Measurements from ENCODE around the gene ABLIM1. TPM values are rescaled to one million over a fixed set of nuclear protein-coding genes. Genes with fewer than 3 reads are reported as not detected.

The ABLIM1 gene
- total and polyA plus RNA-seq, 10 of the 15 experiments (the other 5 are each of a cell fraction or from before 2014, with no cell fraction given), result 14.2 to 50.5 (median 28.1) TPM

- TF ChIP-seq PBX3 (IDR thresholded peaks at IDR 0.05; ENCODE audit: insufficient replicate concordance, low read depth, low read length) (no peak), PAX5 (IDR thresholded peaks at IDR 0.05; ENCODE audit: borderline replicate concordance, low read depth, low read length) (no peak), SPI1 (IDR thresholded peaks at IDR 0.05; ENCODE audit: borderline replicate concordance, insufficient read depth, low read depth, low read length) (no peak), POLR2AphosphoS5 (IDR thresholded peaks at IDR 0.05; ENCODE audit: low read length) (no peak), MYB (IDR thresholded peaks at IDR 0.05; ENCODE audit: borderline replicate concordance, low read depth, low read length) (no peak), YBX1 (IDR thresholded peaks at IDR 0.05) (no peak), NRF1 (conservative IDR thresholded peaks at IDR 0.05; ENCODE audit: low read depth, low read length) (no peak), MEF2A (IDR thresholded peaks at IDR 0.05; ENCODE audit: insufficient read depth, low read depth, low read length) (no peak)
Observed at GRCh38 chr10:114515298-114515914, 142.7 kb downstream of the ABLIM1 start (continued).

DNA sequence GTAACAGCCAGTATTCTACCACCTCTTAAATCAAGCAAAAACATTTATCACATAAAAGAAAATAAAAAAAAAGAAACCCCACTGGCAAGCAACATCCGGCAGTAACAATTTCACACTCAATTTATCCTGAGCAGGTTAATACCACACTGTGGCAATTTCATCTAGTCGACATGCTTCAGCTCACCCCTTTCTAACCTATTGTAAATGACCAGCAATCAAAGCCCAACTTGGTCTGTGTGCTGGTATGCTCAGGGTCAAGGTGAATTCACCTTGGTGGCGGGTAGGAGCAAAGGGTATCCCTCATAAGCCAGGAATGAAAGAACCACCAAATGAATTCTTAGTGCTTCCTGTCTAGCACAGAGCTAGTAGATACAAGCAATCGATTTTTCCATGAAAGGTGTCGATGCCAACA, 144.7 kb downstream of the ABLIM1 start:
- H3K27ac ChIP-seq (ENCODE audit: control insufficient read depth, insufficient read depth), result no peak overlapping the region
- H4K20me1 ChIP-seq (ENCODE audit: control insufficient read depth, insufficient read depth), result no peaks in the 10 kb centered on the region
- RAD21 ChIA-PET (ENCODE audit: unreplicated experiment), result no interaction called here
- SMC1A ChIA-PET (ENCODE audit: uncharacterized antibody, unreplicated experiment), result interaction anchor here (1.1 kb wide), 1 partner anchor 25 kb away, joined by 3 read pairs; no protein-coding TSS in a partner anchor
- no peak overlapping the region for H2AFZ ChIP-seq (ENCODE audit: control insufficient read depth, low read depth, low read length)
- no peak for ATAC-seq
- peaks cover under 1% of the 10 kb centered on the region; the same call in 1 of the 2 replicates for H3K79me2 ChIP-seq (ENCODE audit: control insufficient read depth, insufficient read depth, low read length)
- no peaks in the 10 kb centered on the region; a peak in 2 of 4 replicates for H3K27me3 ChIP-seq (replicated peaks in 1 of 2; ENCODE audit: control insufficient read depth in 2 of 2, insufficient read depth in 2 of 2, low read length in 1 of 2)
- intact Hi-C loops (cut with micrococcal nuclease; ENCODE audit: unreplicated experiment), result no loop called here
- POLR2A ChIA-PET, result no interaction called here
- no peaks in the 10 kb centered on the region for H3K36me3 ChIP-seq (ENCODE audit: control insufficient read depth in 2 of 2, insufficient read depth in 2 of 2, low read length in 1 of 2)
- no peak overlapping the region for H3K4me2 ChIP-seq (ENCODE audit: control insufficient read depth, insufficient read depth)
- no peak overlapping the region for H3K4me3 ChIP-seq
- 66% methylated on average over 5 of the region's 5 CpGs for WGBS (ENCODE audit: insufficient coverage, insufficient replicate concordance, low lambda C conversion rate, missing lambda C conversion rate)
- DNase-seq (ENCODE audit: low read depth, low spot score), result no peak
- BruUV-seq (replicated peaks), result no TSS peak
- H3K9me3 ChIP-seq (replicated peaks; ENCODE audit: control insufficient read depth, insufficient read depth, low read length), result no peaks in the 10 kb centered on the region
- no peaks in the 10 kb centered on the region for H3K4me1 ChIP-seq (ENCODE audit: control insufficient read depth, insufficient read depth, low read length)
- CTCF ChIA-PET, result interaction anchor here (1.3 kb wide), 1 partner anchor 12 kb away, joined by 4 read pairs; no protein-coding TSS in a partner anchor
- no peak overlapping the region for H3K9ac ChIP-seq (ENCODE audit: control insufficient read depth, insufficient read depth, low read length)
- FAIRE-seq, result no peak
- in situ Hi-C loops (cut with MboI), result no loop called here
- no peak for TF ChIP-seq ESRRA (IDR thresholded peaks at IDR 0.05; ENCODE audit: low read length)
- TF ChIP-seq ZNF592 (IDR thresholded peaks at IDR 0.05), result no peak
- no peak for TF ChIP-seq EED (IDR thresholded peaks at IDR 0.05; ENCODE audit: low read depth)
- TF ChIP-seq POLR2AphosphoS5 (IDR thresholded peaks at IDR 0.05; ENCODE audit: low read length), result no peak
- no peak for TF ChIP-seq ASH2L (IDR thresholded peaks at IDR 0.05; ENCODE audit: borderline replicate concordance, low read depth)
- no peak for TF ChIP-seq SPI1 (IDR thresholded peaks at IDR 0.05; ENCODE audit: borderline replicate concordance, insufficient read depth, low read depth, low read length)
- TF ChIP-seq PBX3 (IDR thresholded peaks at IDR 0.05; ENCODE audit: insufficient replicate concordance, low read depth, low read length), result no peak
- TF ChIP-seq SUZ12 (IDR thresholded peaks at IDR 0.05; ENCODE audit: unreplicated experiment), result no peak
- TF ChIP-seq KAT2A (conservative IDR thresholded peaks at IDR 0.05; ENCODE audit: control insufficient read depth, low read depth, low read length), result no peak
- TF ChIP-seq DPF2 (IDR thresholded peaks at IDR 0.05), result no peak
- TF ChIP-seq ZNF384 (IDR thresholded peaks at IDR 0.05; ENCODE audit: borderline replicate concordance, low read depth, low read length), result no peak
